Mesendoderm (in vitro differentiated cells): ENCODE results near the gene CD300A.

Source experiments
- DNase-seq: peaks from one replicate; pipeline ENCODE4 v3.0.0; 2013
- H2AK5ac ChIP-seq: 2 replicates; pipeline ENCODE4 v1.6.1; 2013; ENCODE audit warnings: low read length, inconsistent platforms
- H2BK120ac ChIP-seq: 2 replicates; pipeline ENCODE4 v1.6.1; 2013; ENCODE audit warnings: low read depth, mild to moderate bottlenecking, low read length, moderate library complexity, mixed read lengths
- H2BK15ac ChIP-seq: replicated peaks from 2 replicates; pipeline ENCODE4 v1.6.1; 2013; ENCODE audit warnings: low read depth, mild to moderate bottlenecking, moderate library complexity
- H2BK5ac ChIP-seq: 2 replicates; pipeline ENCODE4 v1.6.1; 2013; ENCODE audit warnings: low read length, inconsistent platforms
- H3K18ac ChIP-seq: 2 replicates; pipeline ENCODE4 v1.6.1; 2013; ENCODE audit warnings: mild to moderate bottlenecking, low read length, mixed read lengths
- H3K23ac ChIP-seq: one replicate; pipeline ENCODE4 v1.6.1; 2013; ENCODE audit warnings: low read length
- H3K27ac ChIP-seq: 2 replicates; pipeline ENCODE4 v1.5.1; 2013; ENCODE audit warnings: low read depth, mild to moderate bottlenecking, inconsistent platforms, low read length, moderate library complexity
- H3K27me3 ChIP-seq: 2 replicates; pipeline ENCODE4 v1.6.1; 2013; ENCODE audit warnings: low read length, control low read depth, mild to moderate bottlenecking, inconsistent platforms; ENCODE audit not compliant: insufficient read depth, poor library complexity
- H3K36me3 ChIP-seq: 2 replicates; pipeline ENCODE4 v1.6.1; 2013; ENCODE audit warnings: low read length, inconsistent platforms; ENCODE audit not compliant: control insufficient read depth, insufficient read depth
- H3K4ac ChIP-seq: one replicate; pipeline ENCODE4 v1.6.1; 2013; ENCODE audit warnings: low read depth, mild to moderate bottlenecking, low read length, moderate library complexity
- H3K4me1 ChIP-seq: 2 replicates; pipeline ENCODE4 v1.6.1; 2013; ENCODE audit warnings: low read depth, low read length, inconsistent platforms; ENCODE audit not compliant: control insufficient read depth
- H3K4me2 ChIP-seq: 2 replicates; pipeline ENCODE4 v1.6.1; 2013; ENCODE audit warnings: low read length
- H3K4me3 ChIP-seq: 2 replicates; pipeline ENCODE4 v1.5.1; 2013; ENCODE audit warnings: mild to moderate bottlenecking, low read length
- H3K56ac ChIP-seq: one replicate; pipeline ENCODE4 v1.6.1; 2013; ENCODE audit warnings: low read length
- H3K79me1 ChIP-seq: 2 replicates; pipeline ENCODE4 v1.6.1; 2013; ENCODE audit warnings: low read length, inconsistent platforms
- H3K79me2 ChIP-seq: 2 replicates; pipeline ENCODE4 v1.6.1; 2013; ENCODE audit warnings: mild to moderate bottlenecking, low read length; ENCODE audit not compliant: control insufficient read depth, insufficient read depth
- H3K9ac ChIP-seq: 2 replicates; pipeline ENCODE4 v1.6.1; 2013; ENCODE audit warnings: low read length, inconsistent platforms
- H4K5ac ChIP-seq: one replicate; pipeline ENCODE4 v1.6.1; 2013; ENCODE audit warnings: low read length
- H4K8ac ChIP-seq: one replicate; pipeline ENCODE4 v1.6.1; 2013; ENCODE audit warnings: low read depth, mild to moderate bottlenecking, control low read depth, low read length, moderate library complexity
- WGBS: extraction: QIAGEN DNeasy Blood & Tissue Kit; methylation state at CpG from one replicate; pipeline ENCODE4 v1.1.7; 2013; ENCODE audit warnings: low lambda C conversion rate, missing lambda C conversion rate; ENCODE audit not compliant: insufficient coverage; ENCODE audit errors: extremely low coverage; 5-methylcytosine and 5-hydroxymethylcytosine counted together

CD300A gene

GRCh38 chr17:74426551-74427047 is 39.8 kb upstream of the CD300A start:
- Histone ChIP-seq H3K79me1 (no peaks in the 10 kb centered on the region), H3K79me2 (no peaks in the 10 kb centered on the region), H2BK15ac (no peak overlapping the region), H3K4ac (no peak overlapping the region), H4K5ac (peak overlapping the region; percentile 66), H4K8ac (no peak overlapping the region), H3K23ac (no peak overlapping the region), H2AK5ac (no peak overlapping the region), H2BK5ac (no peak overlapping the region), H2BK120ac (no peak overlapping the region), H3K18ac (no peak overlapping the region), H3K27ac (no peak overlapping the region), H3K27me3 (no peaks in the 10 kb centered on the region), H3K4me3 (no peak overlapping the region), H3K4me1 (peaks cover 7% of the 10 kb centered on the region), H3K4me2 (no peak overlapping the region), H3K9ac (peak overlapping the region; percentile 9), H3K56ac (peak overlapping the region; percentile 30), H3K36me3 (no peaks in the 10 kb centered on the region)
- no CpG with 5 or more reads among the region's 9 CpGs for WGBS
- peak; percentile 33 for DNase-seq

GRCh38 chr17:74427048-74427762 is 39.2 kb upstream of the CD300A start:
- WGBS: no CpG with 5 or more reads among the region's 10 CpGs
- no peaks in the 10 kb centered on the region for H3K79me1 ChIP-seq
- no peak overlapping the region for H2BK120ac ChIP-seq

GRCh38 chr17:74427763-74428153 is 38.7 kb upstream of the CD300A start:
- Histone ChIP-seq H2BK15ac (no peak overlapping the region), H4K8ac (no peak overlapping the region), H2BK5ac (no peak overlapping the region), H3K4me1 (peaks cover 7% of the 10 kb centered on the region), H3K9ac (no peak overlapping the region), H3K79me1 (no peaks in the 10 kb centered on the region), H3K4ac (no peak overlapping the region), H3K23ac (no peak overlapping the region), H3K18ac (no peak overlapping the region), H2AK5ac (no peak overlapping the region), H3K4me3 (no peak overlapping the region), H3K27me3 (no peaks in the 10 kb centered on the region), H3K27ac (no peak overlapping the region), H4K5ac (no peak overlapping the region), H3K79me2 (no peaks in the 10 kb centered on the region), H3K36me3 (no peaks in the 10 kb centered on the region), H3K4me2 (no peak overlapping the region), H3K56ac (peak overlapping the region; percentile 52), H2BK120ac (no peak overlapping the region)
- no CpG with 5 or more reads among the region's 6 CpGs for WGBS
- no peak for DNase-seq

More at GRCh38 chr17:74427048-74427762, 39.2 kb upstream of the CD300A start:
- Histone ChIP-seq H3K9ac (peak overlapping the region; percentile 25), H3K23ac (no peak overlapping the region), H2AK5ac (no peak overlapping the region), H3K79me2 (no peaks in the 10 kb centered on the region), H4K8ac (no peak overlapping the region), H3K4me1 (peaks cover 7% of the 10 kb centered on the region), H4K5ac (peak overlapping the region; percentile 66), H2BK5ac (no peak overlapping the region), H3K27ac (no peak overlapping the region), H3K18ac (peak overlapping the region; percentile 10), H3K36me3 (no peaks in the 10 kb centered on the region), H3K56ac (peak overlapping the region; percentile 30), H3K4me2 (no peak overlapping the region), H3K27me3 (no peaks in the 10 kb centered on the region), H2BK15ac (no peak overlapping the region), H3K4me3 (no peak overlapping the region), H3K4ac (no peak overlapping the region)
- peak; percentile 43 for DNase-seq

- Histone ChIP-seq H2BK5ac (no peak overlapping the region), H3K23ac (peak overlapping the region; percentile 83), H3K79me2 (no peaks in the 10 kb centered on the region), H2AK5ac (no peak overlapping the region), H3K4me1 (peaks cover 7% of the 10 kb centered on the region), H3K79me1 (no peaks in the 10 kb centered on the region), H3K4me3 (no peak overlapping the region), H3K27ac (peak overlapping the region; percentile 80), H4K8ac (no peak overlapping the region), H3K9ac (peak overlapping the region; percentile 62), H2BK120ac (no peak overlapping the region), H3K4me2 (peak overlapping the region; percentile 95), H3K18ac (no peak overlapping the region), H3K36me3 (no peaks in the 10 kb centered on the region), H3K56ac (peak overlapping the region; percentile 1), H4K5ac (no peak overlapping the region), H3K27me3 (no peaks in the 10 kb centered on the region), H3K4ac (no peak overlapping the region), H2BK15ac (no peak overlapping the region)
- peak; percentile 34 for DNase-seq
- WGBS: no CpG with 5 or more reads among the region's 19 CpGs
Measured at GRCh38 chr17:74429604-74430384, 36.6 kb upstream of the CD300A start.

- Histone ChIP-seq H2BK15ac (no peak overlapping the region), H4K8ac (no peak overlapping the region), H3K9ac (peak overlapping the region; percentile 62), H2AK5ac (no peak overlapping the region), H3K27me3 (no peaks in the 10 kb centered on the region), H3K4me3 (no peak overlapping the region), H3K56ac (peak overlapping the region; percentile 87), H3K79me2 (no peaks in the 10 kb centered on the region), H2BK5ac (no peak overlapping the region), H3K4me1 (peaks cover 7% of the 10 kb centered on the region), H3K4me2 (peak overlapping the region; percentile 95), H3K4ac (no peak overlapping the region), H2BK120ac (no peak overlapping the region), H3K27ac (peak overlapping the region; percentile 80), H4K5ac (no peak overlapping the region), H3K79me1 (no peaks in the 10 kb centered on the region), H3K23ac (no peak overlapping the region), H3K18ac (no peak overlapping the region), H3K36me3 (no peaks in the 10 kb centered on the region)
- no peak for DNase-seq
- no CpG with 5 or more reads among the region's 13 CpGs for WGBS
Measured at GRCh38 chr17:74430385-74430705, 36.1 kb upstream of the CD300A start.
